Mesothelial cell of epicardium (in vitro differentiated cells): Measurements from ENCODE around the gene STH. TPM values are rescaled to one million over a fixed set of nuclear protein-coding genes. Genes with fewer than 3 reads are reported as not detected.

ENCODE experiments used
- DNase-seq, 2 experiments: peaks; one replicate each; pipeline ENCODE4 v3.0.0; 2021; ENCODE audit warnings: low spot score in 2 of 2; ENCODE audit not compliant: unreplicated experiment in 2 of 2
- H3K27ac Mint-ChIP-seq: 2 replicates; pipeline ENCODE4 v1.8.0; 2021; ENCODE audit warnings: mixed read lengths
- H3K27me3 Mint-ChIP-seq: 2 replicates; pipeline ENCODE4 v1.8.0; 2021; ENCODE audit warnings: low read depth, mixed read lengths
- H3K36me3 Mint-ChIP-seq: 2 replicates; pipeline ENCODE4 v1.8.0; 2021; ENCODE audit warnings: mixed read lengths
- H3K4me1 Mint-ChIP-seq: 2 replicates; pipeline ENCODE4 v1.8.0; 2021; ENCODE audit warnings: mixed read lengths
- H3K4me3 Mint-ChIP-seq: 2 replicates; pipeline ENCODE4 v1.8.0; 2021; ENCODE audit warnings: mild to moderate bottlenecking, moderate library complexity, mixed read lengths
- H3K9me3 Mint-ChIP-seq: 2 replicates; pipeline ENCODE4 v1.8.0; 2021; ENCODE audit warnings: mixed read lengths
- CTCF ChIP-seq: fragments of 200-600 bp; sonication (generic); IDR thresholded peaks from one replicate; pipeline ENCODE4 v1.5.0; 2021; ENCODE audit warnings: antibody characterized with exemption; ENCODE audit not compliant: unreplicated experiment
- total RNA-seq: library from RNA; stranded (reverse); gene quantifications from 3 replicates; pipeline ENCODE4 v1.2.1, GENCODE V29; 2021

The STH gene
- total RNA-seq, 1 donor from 2014 or later: not detected

- Mint-ChIP-seq H3K27me3 (no peaks in the 10 kb centered on the region), H3K9me3 (no peaks in the 10 kb centered on the region), H3K36me3 (no peaks in the 10 kb centered on the region), H3K27ac (no peak overlapping the region), H3K4me3 (no peak overlapping the region), H3K4me1 (peaks cover 6% of the 10 kb centered on the region)
- DNase-seq: no peak
- TF ChIP-seq CTCF: no peak
These were observed 1.4 kb upstream of the STH start for GRCh38 chr17:45997624-45998023.

- no peaks in the 10 kb centered on the region for H3K27me3 Mint-ChIP-seq
- no peak overlapping the region for H3K4me3 Mint-ChIP-seq
- H3K27ac Mint-ChIP-seq: no peak overlapping the region
- H3K9me3 Mint-ChIP-seq: no peaks in the 10 kb centered on the region
- no peak for TF ChIP-seq CTCF
- H3K36me3 Mint-ChIP-seq: no peaks in the 10 kb centered on the region
- DNase-seq: no peak
- H3K4me1 Mint-ChIP-seq: no peaks in the 10 kb centered on the region
These were observed 845 bp downstream of the STH start for GRCh38 chr17:45999900-46000290.

- Mint-ChIP-seq H3K36me3 (no peaks in the 10 kb centered on the region), H3K9me3 (no peaks in the 10 kb centered on the region), H3K27ac (no peak overlapping the region), H3K4me1 (no peaks in the 10 kb centered on the region), H3K27me3 (no peaks in the 10 kb centered on the region), H3K4me3 (no peak overlapping the region)
- no peak for DNase-seq
- no peak for TF ChIP-seq CTCF
These were observed 1.2 kb downstream of the STH start for GRCh38 chr17:46000292-46000691.

- DNase-seq: no peak
- H3K27me3 Mint-ChIP-seq: no peaks in the 10 kb centered on the region
- H3K4me1 Mint-ChIP-seq: no peaks in the 10 kb centered on the region
- H3K9me3 Mint-ChIP-seq: peaks cover 1% of the 10 kb centered on the region
- no peak for TF ChIP-seq CTCF
- no peak overlapping the region for H3K4me3 Mint-ChIP-seq
- no peaks in the 10 kb centered on the region for H3K36me3 Mint-ChIP-seq
- no peak overlapping the region for H3K27ac Mint-ChIP-seq
These were observed 1.7 kb downstream of the STH start for GRCh38 chr17:46000757-46001156.

- Mint-ChIP-seq H3K4me1 (no peaks in the 10 kb centered on the region), H3K36me3 (no peaks in the 10 kb centered on the region), H3K4me3 (no peak overlapping the region), H3K9me3 (peaks cover 6% of the 10 kb centered on the region), H3K27me3 (no peaks in the 10 kb centered on the region), H3K27ac (no peak overlapping the region)
- TF ChIP-seq CTCF: no peak
- DNase-seq: no peak
These were observed 2.6 kb downstream of the STH start for GRCh38 chr17:46001390-46002310.
